ENCODE measurements around the gene G6PC3.

G6PC3 gene

DNA sequence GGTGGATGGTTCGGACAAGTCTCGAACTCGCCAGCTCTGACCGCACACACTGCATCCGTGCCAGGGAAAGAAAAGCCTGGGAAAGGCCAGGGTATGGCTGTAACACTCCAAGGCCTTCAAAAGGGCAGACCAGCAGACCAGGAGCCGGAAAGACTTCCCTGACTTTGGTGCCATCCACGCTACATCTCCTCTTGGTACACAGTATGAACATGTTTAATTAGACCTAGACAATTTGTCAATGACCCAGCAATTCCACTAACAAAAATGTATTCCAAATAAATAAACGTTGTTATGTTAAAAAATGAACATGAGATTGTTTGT is 53.5 kb downstream of the G6PC3 start:
- DNase-seq (ENCODE audit: low spot score): no peak
